Measurements from ENCODE around the gene GCNA. TPM values are rescaled to one million over a fixed set of nuclear protein-coding genes. Genes with fewer than 3 reads are reported as not detected.
"Not testable (repeated sequence)": the region's sequence is repeated elsewhere in the genome, so short reads cannot be mapped to it uniquely, and the experiment has no call there.

GCNA gene
- total RNA-seq, 4 donors from 2014 or later: 1.2 to 7.9 (median 2.5) TPM

DNA sequence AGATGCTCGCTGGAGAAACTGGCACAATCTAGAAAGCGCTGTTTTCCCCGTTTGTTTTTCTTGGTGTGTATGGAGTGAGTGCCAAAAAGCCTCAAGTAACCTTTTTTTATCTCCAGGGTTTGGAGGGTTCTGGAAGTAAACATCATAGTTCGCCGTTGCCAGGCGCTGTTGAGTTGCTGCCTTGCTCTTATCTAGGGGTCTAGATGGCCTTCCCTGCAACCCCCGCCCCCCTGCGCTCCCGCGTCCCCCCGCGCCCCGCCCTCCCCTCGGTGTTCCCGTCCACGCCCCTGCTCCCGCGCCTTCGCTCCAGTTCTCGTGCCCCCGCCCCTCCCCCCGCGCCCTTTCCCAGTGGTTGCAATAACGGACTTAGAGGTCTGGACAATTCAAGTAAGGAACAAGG, 555 bp upstream of the GCNA start:
- H3K27ac ChIP-seq: no peak overlapping the region
- DNase-seq: no peak
- TF ChIP-seq, protein P1, sequence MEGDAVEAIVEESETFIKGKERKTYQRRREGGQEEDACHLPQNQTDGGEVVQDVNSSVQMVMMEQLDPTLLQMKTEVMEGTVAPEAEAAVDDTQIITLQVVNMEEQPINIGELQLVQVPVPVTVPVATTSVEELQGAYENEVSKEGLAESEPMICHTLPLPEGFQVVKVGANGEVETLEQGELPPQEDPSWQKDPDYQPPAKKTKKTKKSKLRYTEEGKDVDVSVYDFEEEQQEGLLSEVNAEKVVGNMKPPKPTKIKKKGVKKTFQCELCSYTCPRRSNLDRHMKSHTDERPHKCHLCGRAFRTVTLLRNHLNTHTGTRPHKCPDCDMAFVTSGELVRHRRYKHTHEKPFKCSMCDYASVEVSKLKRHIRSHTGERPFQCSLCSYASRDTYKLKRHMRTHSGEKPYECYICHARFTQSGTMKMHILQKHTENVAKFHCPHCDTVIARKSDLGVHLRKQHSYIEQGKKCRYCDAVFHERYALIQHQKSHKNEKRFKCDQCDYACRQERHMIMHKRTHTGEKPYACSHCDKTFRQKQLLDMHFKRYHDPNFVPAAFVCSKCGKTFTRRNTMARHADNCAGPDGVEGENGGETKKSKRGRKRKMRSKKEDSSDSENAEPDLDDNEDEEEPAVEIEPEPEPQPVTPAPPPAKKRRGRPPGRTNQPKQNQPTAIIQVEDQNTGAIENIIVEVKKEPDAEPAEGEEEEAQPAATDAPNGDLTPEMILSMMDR (IDR thresholded peaks at IDR 0.05): no peak
- TF ChIP-seq POLR2A (IDR thresholded peaks at IDR 0.05): no peak
- H3K36me3 ChIP-seq: no peaks in the 10 kb centered on the region
- H3K4me3 ChIP-seq: no peak overlapping the region
- no peaks in the 10 kb centered on the region for H3K9me3 ChIP-seq
- intact Hi-C loops (cut with DNase I; ENCODE audit: low total_unique reads): no loop called here
- H3K4me1 ChIP-seq: no peaks in the 10 kb centered on the region
- no peaks in the 10 kb centered on the region for H3K27me3 ChIP-seq

DNA sequence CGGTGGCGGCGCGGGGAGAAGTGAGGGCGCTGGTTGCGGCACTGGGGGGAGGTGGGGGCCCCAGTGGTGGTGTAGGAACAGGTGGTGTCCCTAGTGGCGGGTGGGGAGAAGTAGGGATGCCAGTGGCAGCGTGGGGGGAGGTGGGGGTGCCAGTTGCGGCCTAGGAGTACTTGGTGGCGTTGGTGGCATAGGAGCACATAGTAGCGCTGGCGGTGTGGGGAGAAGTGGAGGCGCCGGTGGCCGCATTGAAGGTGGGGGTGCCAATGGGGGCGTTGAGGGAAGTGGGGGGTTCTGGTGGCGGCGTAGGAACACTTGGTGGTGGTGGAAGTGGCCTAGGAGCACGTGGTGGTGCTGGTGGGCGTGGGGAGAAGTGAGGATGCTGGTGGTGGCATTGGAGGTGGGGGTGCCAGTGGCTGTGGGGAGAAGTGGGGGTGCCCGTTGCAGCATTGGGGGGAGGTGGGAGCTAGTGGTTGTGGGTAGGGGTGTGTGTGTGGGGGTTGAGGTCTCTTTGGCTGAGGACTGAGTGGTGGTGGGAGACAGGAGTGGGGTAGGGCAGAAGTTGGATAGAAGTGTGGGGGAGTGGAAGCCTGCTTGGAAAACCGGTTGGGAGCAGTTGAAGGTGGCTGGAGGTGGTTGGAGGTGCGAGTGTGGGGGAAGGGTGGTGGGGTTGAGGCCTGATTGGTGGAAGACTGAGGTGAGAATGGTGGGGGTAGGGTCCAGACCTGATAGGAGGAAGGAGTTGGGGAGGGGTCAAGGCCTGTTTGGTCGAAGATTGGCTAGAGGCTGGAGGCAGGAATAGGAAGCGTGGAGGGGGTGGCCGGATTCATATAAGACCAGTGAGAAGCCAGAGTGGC, 1.1 kb downstream of the GCNA start:
- TF ChIP-seq, protein P1 (IDR thresholded peaks at IDR 0.05): no peak
- TF ChIP-seq POLR2A (IDR thresholded peaks at IDR 0.05): no peak
- Histone ChIP-seq H3K36me3 (no peaks in the 10 kb centered on the region), H3K9me3 (no peaks in the 10 kb centered on the region), H3K27me3 (no peaks in the 10 kb centered on the region), H3K4me1 (no peaks in the 10 kb centered on the region), H3K4me3 (no peak overlapping the region), H3K27ac (no peak overlapping the region)
- intact Hi-C loops (cut with DNase I; ENCODE audit: low total_unique reads): no loop called here
- DNase-seq: no peak

DNA sequence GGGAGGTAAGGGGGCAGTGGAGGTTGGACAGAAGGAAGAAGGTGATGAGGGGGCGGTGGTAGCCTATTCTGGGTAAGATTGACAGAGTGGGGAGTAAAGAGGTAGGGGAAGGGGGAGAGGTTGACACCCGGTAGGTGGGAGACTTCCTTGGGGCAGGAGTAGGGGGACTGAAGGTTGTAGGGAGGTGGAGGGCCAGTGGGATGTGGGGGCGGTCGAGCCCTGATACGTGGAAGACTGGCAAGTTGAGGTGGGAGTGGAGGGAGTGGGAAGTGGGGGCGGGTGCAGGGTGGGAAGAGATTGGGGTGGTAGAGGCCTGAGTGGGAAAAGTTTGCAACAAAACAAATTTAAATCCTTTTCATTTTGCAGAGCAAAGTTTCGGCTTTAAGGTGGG, 1.7 kb downstream of the GCNA start:
- intact Hi-C loops (cut with DNase I; ENCODE audit: low total_unique reads): no loop called here

DNA sequence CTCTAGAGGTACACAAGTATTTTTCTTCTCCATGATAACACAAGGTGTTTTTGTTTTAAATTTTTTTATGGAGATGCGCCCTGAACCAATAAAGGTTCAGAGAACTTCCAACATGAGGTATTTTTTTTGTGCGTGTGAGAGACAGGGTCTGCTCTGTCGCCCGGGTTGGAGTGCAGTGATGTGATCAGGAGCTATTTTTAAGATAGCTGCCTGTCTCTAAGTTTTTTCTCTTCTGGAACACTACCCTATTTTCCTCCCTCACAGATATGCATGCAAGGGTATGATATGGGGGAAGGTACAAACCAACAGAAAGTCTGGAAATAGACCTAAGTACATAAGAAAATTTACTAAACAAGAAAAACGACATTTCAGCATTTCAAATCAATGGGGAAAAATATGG, 3.0 kb downstream of the GCNA start:
- Histone ChIP-seq H3K4me3 (no peak overlapping the region), H3K27me3 (no peaks in the 10 kb centered on the region), H3K36me3 (no peaks in the 10 kb centered on the region), H3K4me1 (no peaks in the 10 kb centered on the region), H3K9me3 (no peaks in the 10 kb centered on the region), H3K27ac (no peak overlapping the region)
- no peak for DNase-seq
- no peak for TF ChIP-seq POLR2A (IDR thresholded peaks at IDR 0.05)
- TF ChIP-seq, protein P1 (IDR thresholded peaks at IDR 0.05): no peak
- intact Hi-C loops (cut with DNase I; ENCODE audit: low total_unique reads): no loop called here

More for the DNA sequence above, 1.7 kb downstream of the GCNA start:
- TF ChIP-seq POLR2A (IDR thresholded peaks at IDR 0.05): no peak
- TF ChIP-seq, protein P1 (IDR thresholded peaks at IDR 0.05): no peak
- Histone ChIP-seq H3K27ac (no peak overlapping the region), H3K36me3 (no peaks in the 10 kb centered on the region), H3K4me1 (no peaks in the 10 kb centered on the region), H3K9me3 (no peaks in the 10 kb centered on the region), H3K27me3 (no peaks in the 10 kb centered on the region), H3K4me3 (no peak overlapping the region)
- DNase-seq: no peak

DNA sequence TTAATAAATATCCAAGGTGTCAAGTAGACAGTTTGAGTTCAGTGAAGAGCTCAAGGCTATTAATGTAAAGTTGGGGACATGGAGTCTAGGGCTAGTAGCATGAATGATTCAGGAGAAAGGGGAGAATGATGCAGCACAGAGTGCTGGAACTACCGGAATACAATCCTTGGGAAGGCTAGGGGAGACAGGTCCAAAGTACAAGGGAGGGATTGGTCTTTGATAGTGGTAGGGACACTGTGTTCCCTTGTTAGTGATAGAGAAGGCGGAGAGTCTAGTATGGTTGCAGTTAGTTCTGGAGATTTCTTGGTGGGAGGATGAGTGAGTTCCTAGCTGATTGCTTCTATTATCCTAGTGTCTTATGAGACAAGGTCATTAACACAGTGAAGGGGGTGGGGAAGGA, 8.7 kb downstream of the GCNA start:
- Histone ChIP-seq H3K36me3 (no peaks in the 10 kb centered on the region), H3K27me3 (no peaks in the 10 kb centered on the region), H3K27ac (no peak overlapping the region), H3K9me3 (no peaks in the 10 kb centered on the region), H3K4me1 (no peaks in the 10 kb centered on the region), H3K4me3 (no peak overlapping the region)
- TF ChIP-seq POLR2A (IDR thresholded peaks at IDR 0.05): no peak
- TF ChIP-seq, protein P1 (IDR thresholded peaks at IDR 0.05): no peak
- intact Hi-C loops (cut with DNase I; ENCODE audit: low total_unique reads): no loop called here
- DNase-seq: no peak

DNA sequence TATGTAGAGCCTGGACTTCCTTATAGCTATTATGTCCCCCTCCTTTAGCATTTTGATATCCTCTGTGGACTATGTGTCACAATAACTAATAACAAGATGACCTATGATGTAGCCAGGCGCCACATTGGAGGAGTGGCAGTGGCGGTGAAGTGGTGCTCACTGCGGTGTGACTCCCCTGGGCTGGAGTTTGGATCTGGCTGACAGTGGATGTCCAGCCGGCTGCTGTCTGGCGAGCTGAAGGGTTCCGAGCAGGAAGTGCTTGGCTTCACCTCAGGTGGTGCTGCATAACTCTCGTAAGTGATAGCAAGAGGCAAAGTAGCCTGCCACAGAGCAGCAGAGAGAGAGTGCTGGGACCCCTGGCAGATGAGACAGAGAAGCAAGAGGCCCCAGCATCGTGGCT, 15.0 kb downstream of the GCNA start:
- intact Hi-C loops (cut with DNase I; ENCODE audit: low total_unique reads); H3K9me3 ChIP-seq; H3K4me3 ChIP-seq; H3K27me3 ChIP-seq; H3K4me1 ChIP-seq; H3K36me3 ChIP-seq; H3K27ac ChIP-seq; DNase-seq: not testable (repeated sequence)

Measured in uterus (tissue), 4 donors.